IMR-90 (cell line): ENCODE data around the gene COL27A1. TPM values are rescaled to one million over a fixed set of nuclear protein-coding genes. Genes with fewer than 3 reads are reported as not detected.
A peak's percentile ranks its signal among the peaks of the same experiment; 100 is the strongest.

Experiments
- ATAC-seq: fragments of 200-7000 bp; cut with Tn5 transposase; 2 replicates; pipeline ENCODE4 v1.9.1; 2020; ENCODE audit warnings: low read depth, mild to moderate bottlenecking, moderate library complexity
- BruUV-seq: library from RNA; stranded (reverse); fragments of 400-500 nt; replicated peaks from 2 replicates; lab custom pipeline; 2021; lab: Mats Ljungman, UMichigan
- CTCF ChIA-PET: fragments of 300-600 bp; formaldehyde crosslinking; extraction: SDS; loops from one replicate; lab custom pipeline; 2021; ENCODE audit warnings: antibody characterized with exemption; lab: Yijun Ruan, JAX
- POLR2A ChIA-PET: fragments of 300-600 bp; sonication (Branson Sonifier 250); formaldehyde crosslinking; loops from one replicate; lab custom pipeline; 2022; ENCODE audit warnings: antibody characterized with exemption; ENCODE audit not compliant: unreplicated experiment; lab: Charles Lee
- DNase-seq: peaks from one replicate; pipeline ENCODE4 v3.0.0; 2013
- H2AFZ ChIP-seq: replicated peaks from 2 replicates; pipeline ENCODE3; 2013; ENCODE audit warnings: low read length, mild to moderate bottlenecking; ENCODE audit not compliant: poor library complexity
- H2AK5ac ChIP-seq: 2 replicates; pipeline ENCODE4 v1.6.1; 2013; ENCODE audit warnings: low read depth, low read length, inconsistent platforms
- H2AK9ac ChIP-seq: replicated peaks from 2 replicates; pipeline ENCODE3; 2013; ENCODE audit warnings: mild to moderate bottlenecking, low read depth, low read length, moderate library complexity; ENCODE audit not compliant: poor library complexity
- H2BK120ac ChIP-seq: 2 replicates; pipeline ENCODE4 v1.6.1; 2013; ENCODE audit warnings: low read depth, low read length, inconsistent platforms
- H2BK15ac ChIP-seq: 3 replicates; pipeline ENCODE4 v1.6.1; 2013; ENCODE audit warnings: low read depth, low read length, inconsistent platforms
- H2BK20ac ChIP-seq: 2 replicates; pipeline ENCODE4 v1.6.1; 2013; ENCODE audit warnings: low read depth, mild to moderate bottlenecking, inconsistent platforms, low read length, moderate library complexity
- H2BK5ac ChIP-seq: 2 replicates; pipeline ENCODE4 v1.6.1; 2013; ENCODE audit warnings: mild to moderate bottlenecking, low read depth, low read length, inconsistent platforms; ENCODE audit not compliant: poor library complexity, severe bottlenecking
- H3K14ac ChIP-seq: replicated peaks from 2 replicates; pipeline ENCODE4 v1.6.1; 2013; ENCODE audit warnings: low read depth, low read length, inconsistent platforms
- H3K18ac ChIP-seq: 2 replicates; pipeline ENCODE4 v1.6.1; 2013; ENCODE audit warnings: low read depth, low read length, control low read depth
- H3K23ac ChIP-seq: 2 replicates; pipeline ENCODE4 v1.6.1; 2013; ENCODE audit warnings: low read depth, low read length, inconsistent platforms
- H3K27ac ChIP-seq: 2 replicates; pipeline ENCODE4 v1.5.1; 2013; ENCODE audit warnings: mild to moderate bottlenecking, control low read depth, low read length; ENCODE audit not compliant: insufficient read depth
- H3K27me3 ChIP-seq: 2 replicates; pipeline ENCODE4 v1.6.1; 2013; ENCODE audit warnings: low read length; ENCODE audit not compliant: control insufficient read depth, insufficient read depth
- H3K36me3 ChIP-seq: 2 replicates; pipeline ENCODE4 v1.6.1; 2013; ENCODE audit warnings: low read length, mixed read lengths; ENCODE audit not compliant: control insufficient read depth, insufficient read depth
- H3K4ac ChIP-seq: 2 replicates; pipeline ENCODE4 v1.6.1; 2013; ENCODE audit warnings: low read depth, low read length, inconsistent platforms
- H3K4me1 ChIP-seq: 2 replicates; pipeline ENCODE4 v1.6.1; 2013; ENCODE audit warnings: low read length, mixed read lengths; ENCODE audit not compliant: control insufficient read depth, insufficient read depth
- H3K4me2 ChIP-seq: 2 replicates; pipeline ENCODE4 v1.6.1; 2013; ENCODE audit warnings: low read depth, mild to moderate bottlenecking, control low read depth, low read length, moderate library complexity
- H3K4me3 ChIP-seq: 2 replicates; pipeline ENCODE4 v1.5.1; 2013; ENCODE audit warnings: low read depth, mild to moderate bottlenecking, control low read depth, low read length, moderate library complexity; ENCODE audit not compliant: insufficient read depth
- H3K56ac ChIP-seq: 2 replicates; pipeline ENCODE4 v1.6.1; 2013; ENCODE audit warnings: low read length, inconsistent platforms; ENCODE audit not compliant: insufficient read depth; ENCODE audit errors: extremely low read depth
- H3K79me1 ChIP-seq, 2 experiments: 2 replicates each; pipeline ENCODE4 v1.6.1; 2013; ENCODE audit warnings: low read length in 2 of 2, inconsistent platforms in 1 of 2, low read depth in 1 of 2
- H3K9ac ChIP-seq: 2 replicates; pipeline ENCODE4 v1.6.1; 2013; ENCODE audit warnings: low read depth, low read length, control low read depth
- H3K9me1 ChIP-seq: 2 replicates; pipeline ENCODE4 v1.6.1; 2013; ENCODE audit warnings: low read length, inconsistent platforms; ENCODE audit not compliant: insufficient read depth
- H3K9me3 ChIP-seq: 2 replicates; pipeline ENCODE4 v1.6.1; 2013; ENCODE audit warnings: low read length; ENCODE audit not compliant: control insufficient read depth, insufficient read depth
- H4K20me1 ChIP-seq: 2 replicates; pipeline ENCODE4 v1.6.1; 2013; ENCODE audit warnings: low read length, inconsistent platforms; ENCODE audit not compliant: insufficient read depth
- H4K5ac ChIP-seq: 2 replicates; pipeline ENCODE4 v1.6.1; 2013; ENCODE audit warnings: mild to moderate bottlenecking, low read depth, low read length, control low read depth
- H4K8ac ChIP-seq, 2 experiments: 2 replicates each; pipeline ENCODE4 v1.6.1; 2013; ENCODE audit warnings: low read depth in 2 of 2, low read length in 2 of 2, control low read depth in 1 of 2, inconsistent platforms in 1 of 2
- H4K91ac ChIP-seq: 2 replicates; pipeline ENCODE4 v1.6.1; 2013; ENCODE audit warnings: low read depth, low read length, inconsistent platforms; ENCODE audit not compliant: insufficient read depth
- BHLHE40 ChIP-seq: fragments of 150-350 bp; IDR thresholded peaks from 2 replicates; pipeline ENCODE4 v1.6.1; 2016; ENCODE audit warnings: mild to moderate bottlenecking, low read depth, low read length
- CEBPB ChIP-seq: IDR thresholded peaks from 2 replicates; pipeline ENCODE4 v1.6.1; 2012; ENCODE audit warnings: low read depth, low read length, improper control_type of control experiment
- CHD1 ChIP-seq: IDR thresholded peaks from 2 replicates; pipeline ENCODE4 v1.6.1; 2012; ENCODE audit warnings: low read depth, low read length, improper control_type of control experiment
- FOS ChIP-seq: fragments of 150-350 bp; IDR thresholded peaks from 2 replicates; pipeline ENCODE4 v1.6.1; 2016; ENCODE audit warnings: low read depth, low read length
- MAFK ChIP-seq: IDR thresholded peaks from 2 replicates; pipeline ENCODE4 v1.6.1; 2012; ENCODE audit warnings: low read depth, low read length, improper control_type of control experiment
- MAZ ChIP-seq: IDR thresholded peaks from 2 replicates; pipeline ENCODE4 v1.6.1; 2012; ENCODE audit warnings: low read depth, mild to moderate bottlenecking, low read length, improper control_type of control experiment, moderate library complexity, borderline replicate concordance
- MXI1 ChIP-seq: IDR thresholded peaks from 2 replicates; pipeline ENCODE4 v1.6.1; 2012; ENCODE audit warnings: low read depth, mild to moderate bottlenecking, low read length, moderate library complexity, borderline replicate concordance
- NFE2L2 ChIP-seq: fragments of 150-350 bp; IDR thresholded peaks from 2 replicates; pipeline ENCODE4 v1.6.1; 2016; ENCODE audit warnings: low read depth, mild to moderate bottlenecking, low read length
- POLR2A ChIP-seq: IDR thresholded peaks from 2 replicates; pipeline ENCODE4 v1.6.1; 2012; ENCODE audit warnings: mild to moderate bottlenecking, low read depth, low read length
- RAD21 ChIP-seq: IDR thresholded peaks from 2 replicates; pipeline ENCODE4 v1.6.1; 2012; ENCODE audit warnings: low read length, improper control_type of control experiment
- RCOR1 ChIP-seq: IDR thresholded peaks from 2 replicates; pipeline ENCODE4 v1.6.1; 2012; ENCODE audit warnings: mild to moderate bottlenecking, low read length, improper control_type of control experiment; ENCODE audit not compliant: insufficient replicate concordance
- RFX5 ChIP-seq: IDR thresholded peaks from 2 replicates; pipeline ENCODE4 v1.8.0; 2012; ENCODE audit warnings: low read depth, mild to moderate bottlenecking, low read length, moderate library complexity
- SMC3 ChIP-seq: fragments of 150-350 bp; IDR thresholded peaks from 2 replicates; pipeline ENCODE4 v1.6.1; 2016; ENCODE audit warnings: low read depth, mild to moderate bottlenecking, antibody characterized with exemption, low read length, moderate library complexity
- WGBS, 2 experiments: methylation state at CpG; one replicate each; pipeline versions ENCODE4 v1.1.5 to v1.1.7; 2013; ENCODE audit warnings: missing lambda C conversion rate in 2 of 2; ENCODE audit not compliant: insufficient read length in 1 of 2; ENCODE audit errors: extremely low coverage in 2 of 2; 5-methylcytosine and 5-hydroxymethylcytosine counted together
- dilution Hi-C: fragments of 300-500 bp; cut with HindIII; formaldehyde crosslinking; loops from one replicate; pipeline ENCODE4 v1.14.3; 2018; ENCODE audit warnings: low sequenced_read_pairs; ENCODE audit not compliant: unreplicated experiment
- in situ Hi-C: fragments of 300-500 bp; cut with MboI; formaldehyde crosslinking; loops from 3 replicates; pipeline ENCODE4 v1.14.3; 2019; ENCODE audit warnings: low sequenced_read_pairs, inconsistent platforms, mixed read lengths
- intact Hi-C: fragments of 100-400 bp; cut with micrococcal nuclease; formaldehyde crosslinking; loops from 2 replicates; pipeline ENCODE4 v1.10.0; 2022
- polyA plus RNA-seq, 3 experiments: library from polyadenylated mRNA; depleted of rRNA; stranded (reverse); fragments of >200 nt; gene quantifications; 2 replicates each; pipeline ENCODE4 v1.2.3, GENCODE V29; 2012; ENCODE audit warnings: low replicate concordance in 1 of 3
- total RNA-seq: library from RNA; depleted of rRNA; stranded (reverse); fragments of >200 nt; gene quantifications from 2 replicates; pipeline ENCODE4 v1.2.3, GENCODE V29; 2012
- TF ChIP-seq, protein P1 (sequence below): conservative IDR thresholded peaks from 2 replicates; pipeline ENCODE4 v1.5.1; 2012; ENCODE audit warnings: mild to moderate bottlenecking, low read depth, low read length, improper control_type of control experiment
- TF ChIP-seq, protein P2 (sequence below): fragments of 150-350 bp; IDR thresholded peaks from 2 replicates; pipeline ENCODE4 v1.6.1; 2017; ENCODE audit warnings: mild to moderate bottlenecking, antibody characterized with exemption, low read length, low read depth
- TF ChIP-seq, protein P3 (sequence below): fragments of 150-350 bp; IDR thresholded peaks from 2 replicates; pipeline ENCODE4 v1.6.1; 2016; ENCODE audit warnings: low read depth, mild to moderate bottlenecking, low read length, moderate library complexity, borderline replicate concordance

Gene COL27A1
- total and polyA plus RNA-seq, 2 of the 4 experiments (the other 2 are of a cell fraction) = 3.2 to 18.3 TPM

DNA sequence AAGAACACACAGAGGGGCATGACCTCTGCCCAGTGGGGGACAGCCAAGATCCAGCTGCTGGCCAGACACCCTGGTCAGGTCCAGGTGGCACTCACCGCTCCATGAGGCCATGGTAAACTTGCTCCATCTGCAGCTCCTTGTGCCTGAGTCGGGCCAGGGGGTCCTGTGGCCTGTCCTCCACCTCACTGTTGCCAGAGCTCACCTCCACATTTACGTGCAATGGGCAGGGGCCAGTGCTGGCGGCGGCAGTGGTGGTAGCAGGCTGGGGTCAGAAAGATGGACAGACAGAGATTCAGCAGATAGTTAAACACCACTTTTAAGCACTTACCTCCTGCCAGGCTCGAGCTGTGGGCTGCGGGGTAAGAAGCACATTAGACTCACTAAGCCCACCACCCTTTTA is 204.5 kb downstream of the COL27A1 start:
- Histone ChIP-seq H2AK9ac (peak overlapping the region; percentile 33), H3K9ac (no peak overlapping the region), H3K36me3 (peaks cover 75% of the 10 kb centered on the region), H3K18ac (no peak overlapping the region), H3K4me2 (no peak overlapping the region), H4K91ac (no peak overlapping the region), H3K56ac (no peak overlapping the region), H3K9me3 (no peaks in the 10 kb centered on the region), H3K4me1 (peaks cover 11% of the 10 kb centered on the region), H3K4ac (no peak overlapping the region), H4K8ac (no peak overlapping the region), H2BK15ac (no peak overlapping the region), H3K27ac (no peak overlapping the region), H3K4me3 (no peak overlapping the region), H3K9me1 (peaks cover 8% of the 10 kb centered on the region), H3K23ac (no peak overlapping the region), H4K5ac (no peak overlapping the region), H3K14ac (no peak overlapping the region), H2AFZ (no peak overlapping the region), H3K79me1 (peaks cover 0 to 2% of the 10 kb centered on the region in 2 experiments; a peak in 2 of 4 replicates), H4K20me1 (no peaks in the 10 kb centered on the region; the same call in 1 of the 2 replicates), H2BK120ac (no peak overlapping the region), H2BK5ac (no peak overlapping the region), H3K27me3 (no peaks in the 10 kb centered on the region), H2AK5ac (no peak overlapping the region), H2BK20ac (no peak overlapping the region)
- TF ChIP-seq, protein P1, sequence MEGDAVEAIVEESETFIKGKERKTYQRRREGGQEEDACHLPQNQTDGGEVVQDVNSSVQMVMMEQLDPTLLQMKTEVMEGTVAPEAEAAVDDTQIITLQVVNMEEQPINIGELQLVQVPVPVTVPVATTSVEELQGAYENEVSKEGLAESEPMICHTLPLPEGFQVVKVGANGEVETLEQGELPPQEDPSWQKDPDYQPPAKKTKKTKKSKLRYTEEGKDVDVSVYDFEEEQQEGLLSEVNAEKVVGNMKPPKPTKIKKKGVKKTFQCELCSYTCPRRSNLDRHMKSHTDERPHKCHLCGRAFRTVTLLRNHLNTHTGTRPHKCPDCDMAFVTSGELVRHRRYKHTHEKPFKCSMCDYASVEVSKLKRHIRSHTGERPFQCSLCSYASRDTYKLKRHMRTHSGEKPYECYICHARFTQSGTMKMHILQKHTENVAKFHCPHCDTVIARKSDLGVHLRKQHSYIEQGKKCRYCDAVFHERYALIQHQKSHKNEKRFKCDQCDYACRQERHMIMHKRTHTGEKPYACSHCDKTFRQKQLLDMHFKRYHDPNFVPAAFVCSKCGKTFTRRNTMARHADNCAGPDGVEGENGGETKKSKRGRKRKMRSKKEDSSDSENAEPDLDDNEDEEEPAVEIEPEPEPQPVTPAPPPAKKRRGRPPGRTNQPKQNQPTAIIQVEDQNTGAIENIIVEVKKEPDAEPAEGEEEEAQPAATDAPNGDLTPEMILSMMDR = no peak
- TF ChIP-seq RFX5 (no peak), CEBPB (no peak), RAD21 (no peak), MXI1 (no peak), BHLHE40 (no peak), MAZ (no peak), SMC3 (no peak), CHD1 (no peak), MAFK (no peak), POLR2A (no peak), RCOR1 (no peak), FOS (no peak), NFE2L2 (no peak)
- TF ChIP-seq, protein P2, sequence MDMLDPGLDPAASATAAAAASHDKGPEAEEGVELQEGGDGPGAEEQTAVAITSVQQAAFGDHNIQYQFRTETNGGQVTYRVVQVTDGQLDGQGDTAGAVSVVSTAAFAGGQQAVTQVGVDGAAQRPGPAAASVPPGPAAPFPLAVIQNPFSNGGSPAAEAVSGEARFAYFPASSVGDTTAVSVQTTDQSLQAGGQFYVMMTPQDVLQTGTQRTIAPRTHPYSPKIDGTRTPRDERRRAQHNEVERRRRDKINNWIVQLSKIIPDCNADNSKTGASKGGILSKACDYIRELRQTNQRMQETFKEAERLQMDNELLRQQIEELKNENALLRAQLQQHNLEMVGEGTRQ = no peak
- TF ChIP-seq, protein P3, sequence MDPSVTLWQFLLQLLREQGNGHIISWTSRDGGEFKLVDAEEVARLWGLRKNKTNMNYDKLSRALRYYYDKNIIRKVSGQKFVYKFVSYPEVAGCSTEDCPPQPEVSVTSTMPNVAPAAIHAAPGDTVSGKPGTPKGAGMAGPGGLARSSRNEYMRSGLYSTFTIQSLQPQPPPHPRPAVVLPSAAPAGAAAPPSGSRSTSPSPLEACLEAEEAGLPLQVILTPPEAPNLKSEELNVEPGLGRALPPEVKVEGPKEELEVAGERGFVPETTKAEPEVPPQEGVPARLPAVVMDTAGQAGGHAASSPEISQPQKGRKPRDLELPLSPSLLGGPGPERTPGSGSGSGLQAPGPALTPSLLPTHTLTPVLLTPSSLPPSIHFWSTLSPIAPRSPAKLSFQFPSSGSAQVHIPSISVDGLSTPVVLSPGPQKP = no peak
- ChIA-PET POLR2A (no interaction called here), CTCF (no interaction called here)
- BruUV-seq = no TSS peak
- dilution Hi-C loops = no loop called here
- ATAC-seq (no peak), DNase-seq (no peak)
- WGBS, 2 experiments = 100% methylated on average over 1 of the region's 7 CpGs; no CpG with 5 or more reads in 1 of the 2 experiments
- in situ Hi-C loops = no loop called here
- intact Hi-C loops = no loop called here
